Neuronal stem cell (in vitro differentiated cells): ENCODE measurements around the gene EDC3.

Source experiments
- DNase-seq: peaks from one replicate; pipeline ENCODE4 v3.0.0-alpha.2; 2013; ENCODE audit warnings: low spot score
- H2AFZ ChIP-seq: one replicate; pipeline ENCODE4 v1.6.1; 2013; ENCODE audit warnings: mild to moderate bottlenecking, low read length, inconsistent platforms
- H2AK5ac ChIP-seq: 2 replicates; pipeline ENCODE4 v1.6.1; 2013; ENCODE audit warnings: low read depth, mild to moderate bottlenecking, inconsistent platforms, low read length, moderate library complexity, mixed read lengths
- H2BK120ac ChIP-seq: 2 replicates; pipeline ENCODE4 v1.6.1; 2013; ENCODE audit warnings: low read depth, mild to moderate bottlenecking, inconsistent platforms, low read length, moderate library complexity, mixed read lengths
- H2BK12ac ChIP-seq: one replicate; pipeline ENCODE4 v1.6.1; 2013; ENCODE audit warnings: low read length, inconsistent platforms
- H2BK15ac ChIP-seq: 2 replicates; pipeline ENCODE4 v1.6.1; 2013; ENCODE audit warnings: mild to moderate bottlenecking, low read length, inconsistent platforms, mixed read lengths
- H2BK5ac ChIP-seq: one replicate; pipeline ENCODE4 v1.6.1; 2013; ENCODE audit warnings: inconsistent platforms, mild to moderate bottlenecking, low read length, moderate library complexity
- H3K14ac ChIP-seq: one replicate; pipeline ENCODE4 v1.6.1; 2013; ENCODE audit warnings: low read length, inconsistent platforms
- H3K18ac ChIP-seq: 2 replicates; pipeline ENCODE4 v1.6.1; 2013; ENCODE audit warnings: low read length, inconsistent platforms
- H3K23ac ChIP-seq: 2 replicates; pipeline ENCODE4 v1.6.1; 2013; ENCODE audit warnings: low read depth, mild to moderate bottlenecking, mixed read lengths, low read length, inconsistent platforms; ENCODE audit not compliant: poor library complexity
- H3K27ac ChIP-seq: replicated peaks from 3 replicates; pipeline ENCODE4 v1.5.1; 2013; ENCODE audit warnings: low read length, inconsistent platforms
- H3K27me3 ChIP-seq, 3 experiments: 2 replicates each; pipeline ENCODE4 v1.6.1; 2013; ENCODE audit warnings: low read length in 3 of 3, mild to moderate bottlenecking in 2 of 3, inconsistent platforms in 1 of 3, low read depth in 1 of 3, mixed read lengths in 1 of 3, moderate library complexity in 1 of 3; ENCODE audit not compliant: control insufficient read depth in 3 of 3, insufficient read depth in 3 of 3
- H3K36me3 ChIP-seq, 2 donors: replicated peaks in 1 of 2; 2 replicates each; pipeline ENCODE4 v1.6.1; 2013; ENCODE audit warnings: low read length in 2 of 2; ENCODE audit not compliant: control insufficient read depth in 2 of 2, insufficient read depth in 2 of 2
- H3K4ac ChIP-seq: 2 replicates; pipeline ENCODE4 v1.6.1; 2013; ENCODE audit warnings: inconsistent platforms, mild to moderate bottlenecking, low read length, moderate library complexity
- H3K4me1 ChIP-seq, 2 donors: 1 replicate in 1 of 2; 2 replicates in 1 of 2; pipeline ENCODE4 v1.6.1; 2013; ENCODE audit warnings: low read length in 2 of 2, low read depth in 1 of 2; ENCODE audit not compliant: control insufficient read depth in 2 of 2, insufficient read depth in 1 of 2
- H3K4me2 ChIP-seq: one replicate; pipeline ENCODE4 v1.6.1; 2013; ENCODE audit warnings: mild to moderate bottlenecking, low read length, inconsistent platforms; ENCODE audit not compliant: insufficient read depth, poor library complexity, severe bottlenecking
- H3K4me3 ChIP-seq, 2 donors: 2 replicates each; pipeline ENCODE4 v1.5.1; 2013; ENCODE audit warnings: low read length in 2 of 2, mild to moderate bottlenecking in 2 of 2, inconsistent platforms in 1 of 2, moderate library complexity in 1 of 2
- H3K79me1 ChIP-seq: one replicate; pipeline ENCODE4 v1.6.1; 2013; ENCODE audit warnings: low read depth, mild to moderate bottlenecking, inconsistent platforms, low read length, moderate library complexity
- H3K9ac ChIP-seq: one replicate; pipeline ENCODE4 v1.6.1; 2013; ENCODE audit warnings: mild to moderate bottlenecking, low read depth, low read length, inconsistent platforms; ENCODE audit not compliant: poor library complexity
- H3K9me3 ChIP-seq, 2 donors: replicated peaks in 1 of 2; 2 replicates each; pipeline versions ENCODE3 to v1.6.1; 2013; ENCODE audit warnings: low read length in 2 of 2, mild to moderate bottlenecking in 2 of 2, inconsistent platforms in 1 of 2, low read depth in 1 of 2, mixed read lengths in 1 of 2, moderate library complexity in 1 of 2; ENCODE audit not compliant: control insufficient read depth in 2 of 2, insufficient read depth in 1 of 2
- H4K8ac ChIP-seq: one replicate; pipeline ENCODE4 v1.6.1; 2013; ENCODE audit warnings: low read depth, mild to moderate bottlenecking, inconsistent platforms, low read length, moderate library complexity
- H4K91ac ChIP-seq: one replicate; pipeline ENCODE4 v1.6.1; 2013; ENCODE audit warnings: low read length, low read depth, mild to moderate bottlenecking, inconsistent platforms; ENCODE audit not compliant: poor library complexity
- WGBS, 2 donors: extraction: QIAGEN DNeasy Blood & Tissue Kit; methylation state at CpG; one replicate each; pipeline ENCODE4 v1.1.7; 2013; ENCODE audit warnings: missing lambda C conversion rate in 2 of 2, mixed read lengths in 1 of 2; ENCODE audit not compliant: insufficient read length in 2 of 2, insufficient replicate concordance in 1 of 2; ENCODE audit errors: extremely low coverage in 2 of 2; 5-methylcytosine and 5-hydroxymethylcytosine counted together

EDC3 gene

GRCh38 chr15:74669627-74670026 lies 26.2 kb downstream of the EDC3 start:
- no peak overlapping the region for H3K14ac ChIP-seq
- H2BK5ac ChIP-seq, result no peak overlapping the region
- no peaks in the 10 kb centered on the region for H3K4me1 ChIP-seq
- no peak overlapping the region for H3K9ac ChIP-seq
- no peak overlapping the region for H2BK15ac ChIP-seq
- H2AK5ac ChIP-seq, result no peak overlapping the region
- no CpG with 5 or more reads among the region's 4 CpGs for WGBS, 2 donors
- no peak overlapping the region for H3K27ac ChIP-seq
- H3K9me3 ChIP-seq, result no peaks in the 10 kb centered on the region
- no peaks in the 10 kb centered on the region for H3K79me1 ChIP-seq
- H3K36me3 ChIP-seq, result peaks cover 9 to 70% of the 10 kb centered on the region in 2 donors
- no peak for DNase-seq
- no peak overlapping the region for H2BK12ac ChIP-seq
- H2AFZ ChIP-seq, result no peak overlapping the region
- H3K4me2 ChIP-seq, result no peak overlapping the region
- H3K18ac ChIP-seq, result no peak overlapping the region
- no peak overlapping the region for H2BK120ac ChIP-seq
- no peak overlapping the region for H4K8ac ChIP-seq
- no peaks in the 10 kb centered on the region for H3K27me3 ChIP-seq
- H3K4me3 ChIP-seq, result no peak overlapping the region
- H3K4ac ChIP-seq, result no peak overlapping the region
- no peak overlapping the region for H4K91ac ChIP-seq
- no peak overlapping the region for H3K23ac ChIP-seq

DNA sequence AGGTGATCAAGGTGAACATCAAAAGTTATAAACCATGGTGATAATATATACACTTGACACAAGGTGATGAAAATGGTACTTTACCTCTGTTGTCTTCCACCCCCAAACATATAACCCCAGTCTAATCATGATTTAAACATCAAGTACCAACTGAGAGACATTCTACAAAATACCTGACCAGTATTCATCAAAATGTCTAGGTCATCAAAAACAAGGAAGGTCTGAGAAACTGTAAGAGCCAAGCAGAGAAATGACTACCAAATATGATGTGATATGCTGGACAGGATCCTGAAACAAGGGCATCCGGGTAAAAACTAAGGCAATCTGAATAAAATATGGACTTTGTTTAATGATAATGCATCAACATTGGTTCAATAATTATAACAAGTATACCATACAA lies 27.8 kb downstream of the EDC3 start:
- Histone ChIP-seq H2BK12ac (no peak overlapping the region), H3K27ac (no peak overlapping the region), H3K4me3 (no peak overlapping the region), H3K79me1 (no peaks in the 10 kb centered on the region), H3K9me3 (no peaks in the 10 kb centered on the region), H4K91ac (no peak overlapping the region), H2BK15ac (no peak overlapping the region), H3K9ac (no peak overlapping the region), H2AK5ac (no peak overlapping the region), H2BK120ac (no peak overlapping the region), H3K18ac (no peak overlapping the region), H3K4me2 (no peak overlapping the region), H2AFZ (no peak overlapping the region), H4K8ac (no peak overlapping the region), H3K36me3 (peaks cover 9 to 58% of the 10 kb centered on the region in 2 donors), H3K27me3 (no peaks in the 10 kb centered on the region), H3K4ac (no peak overlapping the region), H3K23ac (no peak overlapping the region), H3K4me1 (no peaks in the 10 kb centered on the region), H2BK5ac (no peak overlapping the region), H3K14ac (no peak overlapping the region)
- DNase-seq, result no peak
- no CpG with 5 or more reads among the region's 1 CpG for WGBS, 2 donors

- H3K4me2 ChIP-seq, result no peak overlapping the region
- H3K4me3 ChIP-seq, result no peak overlapping the region
- no peak overlapping the region for H3K14ac ChIP-seq
- no peak overlapping the region for H3K4ac ChIP-seq
- H3K27me3 ChIP-seq, result no peaks in the 10 kb centered on the region
- H4K91ac ChIP-seq, result no peak overlapping the region
- H3K9ac ChIP-seq, result no peak overlapping the region
- H3K9me3 ChIP-seq, result no peaks in the 10 kb centered on the region
- no peak for DNase-seq
- H3K27ac ChIP-seq, result no peak overlapping the region
- H3K18ac ChIP-seq, result no peak overlapping the region
- peaks cover 0 to 36% of the 10 kb centered on the region in 2 donors for H3K36me3 ChIP-seq
- no peak overlapping the region for H2AFZ ChIP-seq
- no peak overlapping the region for H2BK5ac ChIP-seq
- no peak overlapping the region for H3K23ac ChIP-seq
- H4K8ac ChIP-seq, result no peak overlapping the region
- no peak overlapping the region for H2BK15ac ChIP-seq
- H3K79me1 ChIP-seq, result no peaks in the 10 kb centered on the region
- no peaks in the 10 kb centered on the region for H3K4me1 ChIP-seq
- no peak overlapping the region for H2AK5ac ChIP-seq
- WGBS, 2 donors, result no CpG with 5 or more reads among the region's 2 CpGs
- no peak overlapping the region for H2BK120ac ChIP-seq
- no peak overlapping the region for H2BK12ac ChIP-seq
Measured at GRCh38 chr15:74664670-74665069, 31.2 kb downstream of the EDC3 start.

GRCh38 chr15:74664028-74664616 lies 31.7 kb downstream of the EDC3 start:
- no CpG with 5 or more reads among the region's 2 CpGs for WGBS, 2 donors
- no peak overlapping the region for H3K4me3 ChIP-seq
- no peaks in the 10 kb centered on the region for H3K4me1 ChIP-seq
- H3K4me2 ChIP-seq, result no peak overlapping the region
- no peak overlapping the region for H3K14ac ChIP-seq
- H3K18ac ChIP-seq, result no peak overlapping the region
- peaks cover 0 to 31% of the 10 kb centered on the region in 2 donors for H3K36me3 ChIP-seq
- H2AK5ac ChIP-seq, result no peak overlapping the region
- no peaks in the 10 kb centered on the region for H3K9me3 ChIP-seq
- H2BK120ac ChIP-seq, result no peak overlapping the region
- no peak overlapping the region for H2AFZ ChIP-seq
- no peak for DNase-seq
- no peak overlapping the region for H3K23ac ChIP-seq
- H3K79me1 ChIP-seq, result no peaks in the 10 kb centered on the region
- H3K27ac ChIP-seq, result no peak overlapping the region
- H3K27me3 ChIP-seq, result no peaks in the 10 kb centered on the region
- H4K8ac ChIP-seq, result no peak overlapping the region
- H4K91ac ChIP-seq, result no peak overlapping the region
- no peak overlapping the region for H3K9ac ChIP-seq
- H2BK15ac ChIP-seq, result no peak overlapping the region
- H2BK12ac ChIP-seq, result no peak overlapping the region
- H2BK5ac ChIP-seq, result no peak overlapping the region
- no peak overlapping the region for H3K4ac ChIP-seq
